Superior temporal gyrus (tissue), 1 donor: ENCODE results near the gene PDZRN4.
"Not testable (repeated sequence)": the region's sequence is repeated elsewhere in the genome, so short reads cannot be mapped to it uniquely, and the experiment has no call there.

ENCODE experiments used
- DNase-seq: peaks from one replicate; pipeline ENCODE4 v3.0.0-alpha.2; 2016; ENCODE audit errors: extremely low spot score

Gene PDZRN4

DNA sequence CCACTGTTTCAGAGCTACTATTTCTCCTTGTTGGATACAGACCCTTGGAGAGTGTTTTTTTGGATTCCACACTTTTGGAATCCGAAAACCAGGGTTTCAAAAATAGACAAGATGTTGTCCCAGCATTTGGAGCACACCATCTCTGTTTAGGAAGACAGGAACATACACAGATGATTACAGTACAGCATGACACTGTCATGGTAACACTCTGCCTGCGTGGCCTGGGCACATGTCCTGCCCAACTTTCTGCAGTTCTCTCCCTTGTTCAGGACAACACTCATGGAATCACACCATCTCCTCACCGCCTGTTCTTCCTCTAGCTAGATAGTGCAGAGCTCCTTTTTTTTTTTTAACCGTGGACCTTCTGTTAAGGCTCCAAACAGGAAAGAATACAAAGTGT is 369.2 kb downstream of the PDZRN4 start:
- no peak for DNase-seq

DNA sequence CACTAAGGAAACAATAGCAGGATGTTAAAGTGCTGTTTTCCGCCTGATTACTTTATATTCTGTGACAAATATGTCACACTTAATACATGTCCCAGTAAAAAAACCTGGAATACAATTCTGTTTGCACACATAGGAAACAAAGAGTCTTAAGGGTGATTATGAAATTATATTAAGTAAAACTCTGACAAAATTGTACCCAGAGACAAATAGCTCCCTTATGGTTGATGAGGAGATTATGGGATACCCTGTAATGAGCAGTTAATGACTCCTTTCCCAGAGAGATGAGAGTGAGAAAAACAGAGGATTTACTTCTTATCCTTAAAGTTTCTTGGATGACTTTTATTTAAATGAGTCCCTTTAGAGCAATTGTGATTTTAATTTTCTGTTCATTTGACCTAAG is 370.6 kb downstream of the PDZRN4 start:
- DNase-seq = no peak

DNA sequence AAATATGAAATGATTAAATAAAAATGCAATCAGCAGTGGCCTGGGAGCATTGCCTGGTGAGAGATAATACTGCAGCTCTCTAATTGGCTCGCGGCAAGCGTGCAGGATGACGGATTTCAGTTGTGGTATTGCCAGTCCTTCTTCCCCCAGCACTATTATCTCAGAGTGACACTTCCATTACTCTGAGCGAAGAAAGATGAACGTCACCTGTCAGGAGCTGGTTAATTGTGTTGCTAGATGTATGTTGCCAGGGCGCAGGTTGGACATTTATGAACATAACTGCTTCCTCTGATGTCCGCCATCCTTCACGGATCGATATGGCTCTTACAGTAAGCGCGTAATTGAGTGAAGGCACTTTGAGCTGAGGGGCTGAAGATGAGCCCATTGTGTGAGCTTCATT is 374.9 kb downstream of the PDZRN4 start:
- DNase-seq = no peak

DNA sequence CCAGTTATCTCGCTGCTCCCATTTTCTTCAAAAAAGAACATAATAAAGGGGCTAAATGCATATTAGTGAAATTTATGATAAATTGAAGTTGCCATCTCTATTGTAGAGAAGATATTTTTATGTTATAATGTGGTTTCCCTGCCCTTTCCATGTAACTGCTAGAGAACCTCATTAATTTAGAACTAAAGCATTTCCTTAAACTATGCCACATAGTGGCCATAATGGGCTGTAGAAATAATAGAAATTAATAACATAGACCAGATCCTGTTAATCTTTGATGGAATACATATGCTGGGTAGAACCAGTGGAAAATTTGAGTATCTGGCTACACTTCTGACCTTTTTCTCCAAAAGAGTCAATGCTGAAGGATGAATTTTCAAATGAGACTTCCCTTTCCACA is 376.7 kb downstream of the PDZRN4 start:
- DNase-seq = no peak

DNA sequence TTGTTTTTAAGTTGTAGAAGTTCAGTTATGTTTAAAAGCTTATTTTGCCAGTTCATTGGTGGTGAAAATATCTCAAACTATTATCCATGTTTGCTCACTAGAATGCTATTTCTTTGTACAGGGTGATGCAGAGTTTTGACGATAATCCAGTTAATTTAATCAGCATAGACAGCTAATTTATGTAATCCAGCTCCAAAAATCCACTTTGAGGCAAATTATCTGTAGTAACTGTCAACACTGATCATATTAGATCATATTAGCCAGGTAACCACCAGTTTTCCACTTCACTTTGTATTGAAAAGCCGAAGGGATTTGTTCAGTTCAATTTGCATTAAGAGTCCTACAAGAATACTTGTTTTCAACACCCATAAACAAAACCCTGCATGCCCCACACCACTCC is 378.6 kb downstream of the PDZRN4 start:
- no peak for DNase-seq

DNA sequence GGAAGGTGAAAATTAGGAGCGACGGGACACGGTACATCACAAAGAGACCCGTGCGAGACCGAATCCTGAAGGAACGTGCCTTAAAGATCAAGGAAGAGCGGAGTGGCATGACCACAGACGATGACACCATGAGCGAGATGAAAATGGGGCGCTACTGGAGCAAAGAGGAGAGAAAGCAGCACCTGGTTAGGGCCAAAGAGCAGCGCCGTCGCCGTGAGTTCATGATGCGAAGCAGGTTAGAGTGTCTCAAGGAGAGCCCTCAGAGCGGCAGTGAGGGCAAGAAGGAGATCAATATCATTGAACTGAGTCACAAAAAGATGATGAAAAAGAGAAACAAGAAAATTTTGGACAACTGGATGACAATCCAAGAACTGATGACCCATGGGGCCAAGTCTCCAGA is 385.3 kb downstream of the PDZRN4 start:
- DNase-seq = no peak

DNA sequence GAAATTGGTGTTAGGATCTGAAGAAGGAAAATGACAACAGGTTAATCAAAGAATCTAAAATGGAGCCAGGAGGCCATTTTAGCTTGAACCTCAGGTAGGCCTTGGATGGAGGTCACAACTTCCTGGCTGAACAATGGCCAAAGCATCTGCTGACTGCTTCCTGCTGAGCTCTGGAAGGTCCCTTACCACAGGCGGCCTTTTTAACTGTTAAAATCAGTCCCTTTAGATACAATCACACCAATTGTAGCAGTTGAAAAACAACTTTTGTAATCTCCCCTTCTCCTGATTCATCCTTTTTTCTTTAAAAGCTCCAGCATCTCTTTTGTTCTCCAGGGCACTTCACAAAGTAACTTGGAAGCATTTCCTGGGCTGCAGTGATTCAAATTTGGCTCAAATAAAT is 388.8 kb downstream of the PDZRN4 start:
- DNase-seq = no peak

DNA sequence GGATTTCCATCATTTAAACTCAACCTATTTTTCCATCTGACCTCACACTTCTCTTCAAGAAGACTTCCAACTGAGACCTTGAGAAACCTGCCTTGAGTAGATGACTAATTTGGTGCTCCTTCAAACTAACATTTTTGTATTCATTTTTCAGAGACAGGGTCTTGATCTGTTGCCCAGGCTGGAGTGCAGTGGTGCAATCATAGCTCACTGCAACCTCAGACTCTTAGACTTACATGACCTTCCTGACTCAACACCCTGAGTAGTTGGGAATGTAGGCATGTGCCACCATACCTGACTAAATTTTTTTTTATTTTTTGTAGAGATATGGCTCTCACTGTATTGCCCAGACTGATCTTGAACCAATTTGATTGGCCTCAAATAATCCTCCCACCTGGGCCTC is 389.9 kb downstream of the PDZRN4 start:
- DNase-seq = no peak

DNA sequence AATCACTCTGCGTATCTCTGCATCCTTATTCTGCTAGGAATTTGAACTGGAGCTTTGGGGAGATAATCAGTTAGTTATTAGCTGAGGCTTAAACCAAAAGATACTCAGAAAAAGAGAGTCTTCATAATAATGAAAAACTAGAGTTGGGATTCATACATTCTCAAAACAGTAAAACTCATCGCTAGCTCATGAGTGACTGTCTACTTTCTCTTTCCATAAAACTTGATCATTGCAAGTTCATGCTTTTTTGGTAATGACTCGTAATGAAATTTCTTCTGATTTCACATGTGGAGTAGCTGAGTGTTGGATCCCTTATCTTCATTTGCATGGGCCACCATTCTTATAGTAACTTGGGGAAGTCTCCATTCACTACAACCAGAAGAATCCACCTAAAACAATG is 397.7 kb downstream of the PDZRN4 start:
- DNase-seq = no peak

DNA sequence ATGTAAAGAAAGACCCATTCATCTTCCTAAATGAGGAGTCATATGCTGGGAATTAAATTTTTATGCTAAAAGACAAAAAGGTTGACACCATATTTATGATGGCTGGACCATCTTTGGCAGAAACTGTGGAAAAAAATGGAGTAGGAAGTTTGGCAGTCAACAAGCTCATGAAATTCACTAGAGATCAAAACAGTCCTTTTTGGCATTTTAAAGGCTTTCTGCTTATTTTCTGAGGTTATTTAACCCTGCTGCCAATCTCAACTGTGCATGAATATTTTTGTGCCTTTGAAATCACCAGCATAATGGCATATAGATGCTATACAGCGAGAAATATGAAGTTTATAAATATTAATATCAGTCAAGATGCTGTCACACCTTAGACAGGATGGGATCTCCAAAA is 399.5 kb downstream of the PDZRN4 start:
- no peak for DNase-seq

DNA sequence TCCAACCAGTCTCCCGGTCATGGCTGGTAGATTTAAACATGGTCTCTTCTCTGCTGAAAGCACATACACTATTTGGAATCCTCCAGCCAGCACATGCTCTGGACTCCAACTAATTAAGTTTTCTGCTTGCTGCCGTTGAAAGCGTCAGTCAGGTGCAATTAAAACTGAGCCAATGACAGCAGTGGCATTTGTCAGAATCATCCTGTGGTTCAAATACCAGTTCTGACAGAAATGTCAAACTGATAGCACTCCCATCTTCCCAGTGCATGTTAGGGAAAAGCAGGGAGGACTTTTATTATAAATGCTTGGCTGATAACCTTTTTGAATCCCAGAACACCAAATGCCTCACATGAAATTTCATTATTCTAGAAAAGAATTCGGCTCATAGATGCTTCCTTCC is 401.8 kb downstream of the PDZRN4 start:
- DNase-seq = no peak

DNA sequence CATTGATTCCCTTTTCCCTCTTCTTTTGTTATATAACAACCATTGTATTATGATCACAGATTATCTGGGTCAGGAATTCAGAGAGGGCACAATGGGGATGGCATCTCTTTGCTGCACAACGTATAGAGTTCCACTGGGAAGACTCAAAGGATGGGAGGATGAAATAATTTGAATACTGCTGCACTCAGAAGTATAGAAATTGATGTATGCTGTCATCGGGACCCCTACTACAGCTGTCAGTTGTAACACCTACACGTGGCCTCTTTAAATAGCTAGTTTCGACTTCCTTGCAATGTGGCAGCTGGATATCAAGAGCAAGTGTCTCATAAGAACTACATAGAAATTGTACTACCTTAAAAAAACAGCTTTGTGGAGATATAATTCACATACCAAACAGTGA is 408.1 kb downstream of the PDZRN4 start:
- no peak for DNase-seq

DNA sequence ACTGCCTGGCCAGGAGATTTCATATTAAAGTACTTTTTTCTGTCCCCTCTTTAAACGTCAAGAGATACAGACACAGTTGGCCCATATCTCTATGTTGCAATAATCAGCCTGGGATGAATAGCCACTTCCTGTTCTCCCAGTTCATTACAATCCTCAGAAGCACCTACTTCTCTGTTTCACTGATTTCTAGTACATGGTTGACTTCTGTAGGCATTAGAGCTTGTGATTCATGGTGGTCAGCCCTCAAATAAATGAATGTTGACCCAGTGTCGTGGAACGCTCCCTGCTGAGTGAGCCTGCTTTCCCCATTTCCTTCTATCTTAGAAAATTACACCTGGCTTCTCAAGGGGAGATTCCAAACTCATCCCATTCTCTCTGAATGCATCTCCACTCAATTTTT is 416.7 kb downstream of the PDZRN4 start:
- no peak for DNase-seq

DNA sequence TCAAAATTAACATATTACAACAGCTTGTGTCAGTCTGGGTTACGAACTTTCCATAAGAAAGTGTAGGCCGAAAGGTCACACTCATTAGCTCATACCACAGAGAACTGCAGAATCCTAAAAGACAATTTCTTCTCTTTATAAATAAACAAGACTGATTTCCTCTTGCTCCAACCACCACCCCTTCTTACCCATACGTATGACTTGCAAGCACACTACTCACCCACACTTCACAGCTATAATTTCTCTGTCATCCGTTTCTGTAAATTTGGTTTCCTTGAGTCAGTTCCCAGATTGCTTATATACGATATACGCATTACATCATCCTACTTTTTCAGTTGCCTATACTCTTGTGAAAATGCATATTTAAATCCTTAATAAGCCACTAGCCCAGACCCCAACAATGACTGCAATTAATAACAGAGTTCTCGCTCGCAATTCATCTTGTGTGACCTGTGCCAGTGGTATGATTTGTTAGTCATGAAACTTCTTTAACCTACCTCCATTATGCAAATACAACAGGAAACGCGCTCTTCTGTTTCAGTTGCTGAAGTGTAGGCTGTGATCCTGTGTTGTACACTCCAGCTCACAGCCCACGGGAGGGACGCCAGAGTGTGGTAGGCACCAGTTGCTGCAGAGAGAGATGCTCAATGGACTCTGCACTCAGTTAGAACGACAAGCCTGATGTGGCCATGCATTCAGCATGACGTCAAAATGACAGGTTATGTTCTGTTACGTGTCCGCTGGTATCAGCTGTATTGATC is 417.6 kb downstream of the PDZRN4 start:
- DNase-seq = peak; percentile 40

DNA sequence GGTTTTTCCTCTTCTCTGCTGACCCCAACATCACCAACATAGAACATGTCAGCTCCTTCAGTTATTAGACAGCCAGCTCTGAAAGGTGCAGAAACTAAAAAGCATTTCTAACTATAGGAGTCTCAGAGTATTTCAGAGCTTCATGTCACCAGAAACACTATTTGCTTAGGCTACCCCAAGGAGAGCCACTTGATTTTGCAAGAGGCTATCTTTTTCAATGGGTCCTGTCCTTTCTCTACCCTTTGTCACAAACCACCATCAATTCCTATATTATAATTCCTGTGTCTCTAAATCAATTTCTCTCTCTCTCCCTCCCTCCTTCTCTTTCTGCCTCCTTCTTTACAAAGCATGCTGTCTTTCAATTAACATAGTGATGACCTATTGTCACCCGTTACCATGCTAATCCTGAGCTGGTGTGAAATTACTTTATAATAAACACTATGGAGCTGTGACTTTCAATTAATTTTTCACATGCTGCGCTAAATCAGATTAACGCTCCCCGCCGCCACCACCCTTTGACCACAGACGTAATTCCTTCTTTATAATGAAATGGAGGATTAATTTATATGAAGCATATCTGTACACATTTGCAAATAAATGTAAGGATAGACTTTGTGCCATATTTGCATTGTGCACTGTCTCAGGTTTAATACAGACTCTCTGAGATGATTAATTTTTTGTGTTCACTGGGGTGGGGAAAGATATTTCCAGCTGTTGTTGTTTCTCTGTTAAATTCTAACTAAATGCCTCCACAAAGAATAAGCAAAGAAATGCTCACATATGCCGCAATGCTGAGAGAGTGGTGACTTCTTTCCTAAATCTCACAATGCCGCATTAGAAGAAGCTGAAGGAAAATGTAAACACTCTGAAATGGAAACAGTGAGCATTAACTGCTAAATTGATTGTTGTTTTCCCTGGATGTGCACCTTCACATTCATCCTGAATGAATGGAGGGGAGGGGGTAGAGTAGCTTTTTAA is 418.6 kb downstream of the PDZRN4 start:
- no peak for DNase-seq

DNA sequence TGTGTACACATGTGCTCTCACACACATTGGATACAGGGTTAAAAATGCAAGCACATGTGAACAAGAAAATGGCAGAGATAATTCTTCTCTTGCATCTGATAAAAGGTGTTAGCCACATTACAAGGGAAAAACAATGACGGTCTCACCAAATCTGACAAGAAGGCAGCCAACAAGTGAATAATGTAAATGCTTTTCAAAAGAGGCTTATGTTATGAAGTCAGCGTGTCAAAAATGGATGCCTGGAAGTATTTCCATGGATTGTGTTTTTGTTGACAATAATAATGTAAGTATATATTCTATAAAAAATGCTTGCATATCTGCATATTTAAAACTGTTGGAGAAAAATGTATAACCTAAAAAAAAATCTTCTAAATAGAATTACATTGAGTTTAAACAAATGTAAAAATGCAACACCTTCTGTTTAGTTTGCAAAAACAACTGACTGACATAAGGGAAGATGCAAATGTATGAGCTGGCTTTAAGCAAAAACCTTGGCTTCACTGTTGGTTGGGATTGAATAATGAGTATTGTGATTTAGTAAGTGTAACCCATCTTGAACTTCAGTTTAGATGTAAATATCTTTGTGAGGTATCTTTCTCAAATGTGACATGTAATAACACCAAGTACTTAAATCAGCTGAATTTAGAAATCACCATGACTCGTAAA is 424.9 kb downstream of the PDZRN4 start:
- no peak for DNase-seq

DNA sequence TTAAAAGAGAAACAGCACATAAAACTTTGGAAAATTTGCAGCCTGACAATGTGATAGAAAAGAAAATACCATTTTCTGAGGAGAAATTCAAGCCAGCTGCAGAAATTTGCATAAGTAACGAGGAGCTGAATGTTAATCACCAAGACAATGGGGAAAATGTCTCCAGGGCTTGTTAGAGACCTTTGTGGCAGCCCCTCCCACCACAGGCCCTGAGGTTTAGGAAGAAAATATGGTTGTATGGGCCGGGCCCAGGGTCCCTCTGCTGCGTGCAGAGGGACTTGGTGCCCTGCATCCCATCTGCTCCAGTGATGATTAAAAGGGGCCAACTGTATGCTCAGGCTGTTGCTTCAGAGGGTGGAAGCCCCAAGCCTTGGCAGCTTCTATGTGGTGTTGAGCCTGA is 427.1 kb downstream of the PDZRN4 start:
- DNase-seq = not testable (repeated sequence)

DNA sequence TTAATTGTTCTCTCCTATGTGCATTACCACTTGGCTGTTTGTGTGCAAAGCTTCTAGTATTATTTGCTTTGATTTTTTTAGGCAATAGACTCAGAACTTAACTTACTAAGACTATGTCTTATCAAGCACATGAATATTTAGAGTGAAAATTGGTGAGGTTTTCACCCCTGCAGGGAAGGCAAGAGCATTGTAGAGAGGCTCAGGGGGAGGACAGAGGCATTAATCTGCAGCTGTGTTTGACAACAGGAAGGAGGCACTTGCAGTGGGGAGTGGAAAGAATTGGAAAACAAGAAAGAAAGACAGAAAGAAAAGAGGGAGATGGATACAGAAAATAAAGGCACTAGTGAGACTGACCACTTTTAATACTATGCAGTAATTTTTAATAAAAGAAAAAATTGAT is 431.6 kb downstream of the PDZRN4 start:
- no peak for DNase-seq

DNA sequence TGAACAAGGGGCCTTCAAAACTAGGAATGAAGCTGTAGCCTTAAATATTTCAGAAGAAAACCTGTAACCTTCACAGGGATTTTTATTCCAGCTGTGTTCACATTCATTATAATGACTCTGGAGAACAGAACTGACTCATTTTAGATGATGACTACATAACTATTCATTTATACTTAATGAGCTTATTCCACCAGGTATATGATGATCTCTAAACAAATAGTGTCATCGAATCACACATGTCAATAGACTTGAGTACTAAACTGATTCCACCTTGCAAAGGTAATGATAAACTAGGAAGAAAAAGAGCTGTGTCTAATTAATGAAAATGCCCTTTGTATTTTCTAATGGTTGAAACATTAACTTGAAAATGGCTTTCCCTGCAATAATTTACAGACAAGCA is 433.2 kb downstream of the PDZRN4 start:
- no peak for DNase-seq
